ENCODE data around the gene RBM38.

- TF ChIP-seq CTCF (conservative IDR thresholded peaks at IDR 0.05; ENCODE audit: low read depth, low read length), result no peak
- no peak for TF ChIP-seq EZH2 (IDR thresholded peaks at IDR 0.05; ENCODE audit: borderline replicate concordance, low read depth, low read length, poor library complexity, severe bottlenecking)
These were observed 48.8 kb downstream of the RBM38 start for GRCh38 chr20:57439993-57440392.

Data from A673 (cell line).